WTC11 (cell line): ENCODE data around the gene ASCC3. TPM values are rescaled to one million over a fixed set of nuclear protein-coding genes. Genes with fewer than 3 reads are reported as not detected.

Source experiments
- ATAC-seq: fragments of 200-7000 bp; cut with Tn5 transposase; 2 replicates; pipeline ENCODE4 v1.10.0; 2021; ENCODE audit warnings: mild to moderate bottlenecking, moderate library complexity
- Bru-seq: library from RNA; stranded (reverse); fragments of 400-500 nt; gene quantifications from one replicate; lab custom pipeline; 2021; lab: Mats Ljungman, UMichigan
- CTCF ChIA-PET: fragments of 300-600 bp; sonication (Branson Sonifier 250); formaldehyde crosslinking; loops from one replicate; lab custom pipeline; 2021; ENCODE audit warnings: antibody characterized with exemption; lab: Charles Lee
- POLR2A ChIA-PET: fragments of 350-600 bp; sonication (Branson Sonifier 250); formaldehyde crosslinking; loops from one replicate; lab custom pipeline; 2021; ENCODE audit warnings: antibody characterized with exemption; lab: Charles Lee
- DNase-seq: peaks from one replicate; pipeline ENCODE4 v3.0.0; 2021; ENCODE audit warnings: low spot score
- H3K27ac Mint-ChIP-seq: 2 replicates; pipeline ENCODE4 v1.8.0; 2021; ENCODE audit warnings: mixed read lengths
- H3K27me3 Mint-ChIP-seq: 2 replicates; pipeline ENCODE4 v1.8.0; 2021; ENCODE audit warnings: low read depth, mild to moderate bottlenecking, moderate library complexity, mixed read lengths
- H3K36me3 Mint-ChIP-seq: 2 replicates; pipeline ENCODE4 v1.8.0; 2021; ENCODE audit warnings: mixed read lengths
- H3K4me1 Mint-ChIP-seq: 2 replicates; pipeline ENCODE4 v1.8.0; 2022; ENCODE audit warnings: mixed read lengths
- H3K4me3 Mint-ChIP-seq: 2 replicates; pipeline ENCODE4 v1.8.0; 2021; ENCODE audit warnings: mild to moderate bottlenecking, moderate library complexity, mixed read lengths
- H3K9me3 Mint-ChIP-seq: 2 replicates; pipeline ENCODE4 v1.8.0; 2021; ENCODE audit warnings: mixed read lengths
- AFF4 ChIP-seq: sonication (generic); formaldehyde crosslinking; IDR thresholded peaks from 2 replicates; pipeline ENCODE4 v1.8.1; 2023; ENCODE audit warnings: mild to moderate bottlenecking, missing genetic modification reagents, borderline replicate concordance
- ATF2 ChIP-seq: sonication (generic); formaldehyde crosslinking; IDR thresholded peaks from 2 replicates; pipeline ENCODE4 v1.8.1; 2022; ENCODE audit warnings: low read depth, missing genetic modification reagents, borderline replicate concordance
- ETV6 ChIP-seq: sonication (generic); formaldehyde crosslinking; IDR thresholded peaks from 2 replicates; pipeline ENCODE4 v1.8.1; 2022; ENCODE audit warnings: mild to moderate bottlenecking, missing genetic modification reagents
- GABPB1 ChIP-seq: sonication (generic); formaldehyde crosslinking; IDR thresholded peaks from 2 replicates; pipeline ENCODE4 v1.8.1; 2023; ENCODE audit warnings: mild to moderate bottlenecking, missing genetic modification reagents
- NFE2L1 ChIP-seq: sonication (generic); formaldehyde crosslinking; IDR thresholded peaks from 2 replicates; pipeline ENCODE4 v1.8.1; 2023; ENCODE audit warnings: missing genetic modification reagents
- NFYB ChIP-seq: sonication (generic); formaldehyde crosslinking; conservative IDR thresholded peaks from 2 replicates; pipeline ENCODE4 v1.8.0; 2022; ENCODE audit warnings: low read depth, missing genetic modification reagents
- SP1 ChIP-seq: sonication (generic); formaldehyde crosslinking; conservative IDR thresholded peaks from 2 replicates; pipeline ENCODE4 v1.8.1; 2022; ENCODE audit warnings: missing genetic modification reagents
- TEAD1 ChIP-seq: sonication (generic); formaldehyde crosslinking; IDR thresholded peaks from 2 replicates; pipeline ENCODE4 v1.8.0; 2022; ENCODE audit warnings: mild to moderate bottlenecking, missing genetic modification reagents
- TEAD4 ChIP-seq: sonication (generic); formaldehyde crosslinking; IDR thresholded peaks from 2 replicates; pipeline ENCODE4 v1.8.0; 2022; ENCODE audit warnings: mild to moderate bottlenecking, missing genetic modification reagents
- long read RNA-seq, 3 experiments: library from RNA in 1 of 3; library from capped mRNA in 1 of 3; library from polyadenylated mRNA in 1 of 3; unstranded in 2 of 3; stranded (forward) in 1 of 3; transcript quantifications; one replicate each; pipeline ENCODE4 v2.0.0, GENCODE V29; 2021
- total RNA-seq: library from RNA; stranded (reverse); gene quantifications from 3 replicates; pipeline ENCODE4 v1.2.3, GENCODE V29; 2021
- TF ChIP-seq, protein P1 (sequence below): sonication (generic); formaldehyde crosslinking; IDR thresholded peaks from 2 replicates; pipeline ENCODE4 v1.8.1; 2022; ENCODE audit warnings: mild to moderate bottlenecking, moderate library complexity, missing genetic modification reagents
- TF ChIP-seq, protein P2 (sequence below): fragments of 250-450 bp; sonication (Bioruptor Pico); IDR thresholded peaks from 2 replicates; pipeline ENCODE4 v1.9.0; 2021; ENCODE audit warnings: moderate library complexity, mild to moderate bottlenecking, inconsistent platforms, borderline replicate concordance
- TF ChIP-seq, protein P3 (sequence below): fragments of 250-450 bp; sonication (Bioruptor Pico); IDR thresholded peaks from 2 replicates; pipeline ENCODE4 v1.8.0; 2021; ENCODE audit warnings: mild to moderate bottlenecking
- TF ChIP-seq, protein P4 (sequence below): sonication (generic); formaldehyde crosslinking; IDR thresholded peaks from 2 replicates; pipeline ENCODE4 v1.8.0; 2023; ENCODE audit warnings: mild to moderate bottlenecking, missing genetic modification reagents

ASCC3 gene, protein sequence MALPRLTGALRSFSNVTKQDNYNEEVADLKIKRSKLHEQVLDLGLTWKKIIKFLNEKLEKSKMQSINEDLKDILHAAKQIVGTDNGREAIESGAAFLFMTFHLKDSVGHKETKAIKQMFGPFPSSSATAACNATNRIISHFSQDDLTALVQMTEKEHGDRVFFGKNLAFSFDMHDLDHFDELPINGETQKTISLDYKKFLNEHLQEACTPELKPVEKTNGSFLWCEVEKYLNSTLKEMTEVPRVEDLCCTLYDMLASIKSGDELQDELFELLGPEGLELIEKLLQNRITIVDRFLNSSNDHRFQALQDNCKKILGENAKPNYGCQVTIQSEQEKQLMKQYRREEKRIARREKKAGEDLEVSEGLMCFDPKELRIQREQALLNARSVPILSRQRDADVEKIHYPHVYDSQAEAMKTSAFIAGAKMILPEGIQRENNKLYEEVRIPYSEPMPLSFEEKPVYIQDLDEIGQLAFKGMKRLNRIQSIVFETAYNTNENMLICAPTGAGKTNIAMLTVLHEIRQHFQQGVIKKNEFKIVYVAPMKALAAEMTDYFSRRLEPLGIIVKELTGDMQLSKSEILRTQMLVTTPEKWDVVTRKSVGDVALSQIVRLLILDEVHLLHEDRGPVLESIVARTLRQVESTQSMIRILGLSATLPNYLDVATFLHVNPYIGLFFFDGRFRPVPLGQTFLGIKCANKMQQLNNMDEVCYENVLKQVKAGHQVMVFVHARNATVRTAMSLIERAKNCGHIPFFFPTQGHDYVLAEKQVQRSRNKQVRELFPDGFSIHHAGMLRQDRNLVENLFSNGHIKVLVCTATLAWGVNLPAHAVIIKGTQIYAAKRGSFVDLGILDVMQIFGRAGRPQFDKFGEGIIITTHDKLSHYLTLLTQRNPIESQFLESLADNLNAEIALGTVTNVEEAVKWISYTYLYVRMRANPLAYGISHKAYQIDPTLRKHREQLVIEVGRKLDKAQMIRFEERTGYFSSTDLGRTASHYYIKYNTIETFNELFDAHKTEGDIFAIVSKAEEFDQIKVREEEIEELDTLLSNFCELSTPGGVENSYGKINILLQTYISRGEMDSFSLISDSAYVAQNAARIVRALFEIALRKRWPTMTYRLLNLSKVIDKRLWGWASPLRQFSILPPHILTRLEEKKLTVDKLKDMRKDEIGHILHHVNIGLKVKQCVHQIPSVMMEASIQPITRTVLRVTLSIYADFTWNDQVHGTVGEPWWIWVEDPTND (N-terminal part only)
- total RNA-seq (77.0 to 80.7 TPM (median 77.3 TPM) in 3 replicates), Bru-seq, nascent RNA (percentile 88 among the genes with signal in this experiment)
- long read RNA-seq, experiment 1, full-length matches to known transcripts = 94 of 206 reads
- long read RNA-seq, experiment 1, partial matches to known transcripts = 71 of 206 reads
- long read RNA-seq, experiment 1, other reads (novel, unspliced or antisense) = 41 of 206 reads
- long read RNA-seq, experiment 2, full-length matches to known transcripts = 20 of 91 reads
- long read RNA-seq, experiment 2, partial matches to known transcripts = 53 of 91 reads
- long read RNA-seq, experiment 2, other reads (novel, unspliced or antisense) = 18 of 91 reads
- long read RNA-seq, experiment 3, transcript ASCC3-203 (4 exons, 3,433 nt) = major isoform, 8 of 20 reads
- long read RNA-seq, experiment 3, partial matches to known transcripts = 2 of 20 reads
- long read RNA-seq, experiment 3, other reads (novel, unspliced or antisense) = 9 of 20 reads

DNA sequence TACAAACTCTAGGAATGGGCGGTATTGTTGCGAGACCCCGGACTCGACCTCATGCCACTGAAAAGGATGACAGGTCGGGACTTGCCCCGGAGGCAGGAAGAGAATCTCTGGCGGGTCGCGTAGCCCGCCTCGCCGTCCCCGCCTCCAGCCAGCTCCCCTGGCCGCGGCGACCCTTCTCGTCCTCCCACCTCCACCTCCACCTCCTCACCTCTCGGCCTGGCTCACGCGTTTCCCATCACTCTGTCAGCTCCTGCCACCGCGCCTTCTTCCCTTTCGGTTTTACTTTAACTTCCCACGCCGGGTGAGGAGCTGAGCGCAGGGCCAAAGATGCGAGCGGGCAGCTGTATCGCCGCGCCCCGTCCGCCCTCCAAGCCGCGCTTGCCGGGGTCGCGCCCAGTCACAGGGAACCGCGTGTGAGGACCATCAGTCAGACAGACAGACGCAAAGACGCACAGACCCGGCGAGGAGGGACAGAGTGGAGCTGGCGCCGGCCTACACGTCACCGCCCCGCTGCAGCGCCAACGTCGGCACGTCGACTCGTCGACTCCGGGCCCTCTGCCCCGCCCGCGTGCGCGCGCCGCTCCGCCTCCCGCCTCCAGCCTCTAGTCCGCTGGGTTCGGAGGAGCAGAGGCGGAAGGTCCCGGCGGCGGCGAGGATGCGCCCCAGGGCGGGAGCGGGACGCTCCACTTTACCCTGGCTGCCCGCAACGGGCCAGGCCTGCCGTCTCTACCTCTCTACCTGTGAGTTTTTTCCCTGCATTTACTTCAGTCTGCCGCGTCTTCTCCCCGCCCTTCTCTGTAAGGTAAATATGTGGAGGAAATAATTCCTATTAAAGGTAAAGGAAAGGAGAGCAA is at the start of gene ASCC3:
ASCC3 (minus strand) TSS at position 477 of the 854 bp plus-strand sequence. CDS start 13,332 bp downstream, outside the sequence.
- Mint-ChIP-seq H3K27ac (peak within 1 kb of the TSS; percentile 97), H3K36me3 (no peaks in the 10 kb centered on the region), H3K4me1 (peaks cover 62% of the 10 kb centered on the region), H3K4me3 (peak within 1 kb of the TSS; percentile 99), H3K27me3 (no peaks in the 10 kb centered on the region; the same call in 1 of the 2 replicates), H3K9me3 (no peaks in the 10 kb centered on the region; the same call in 1 of the 2 replicates)
- CTCF ChIA-PET = interaction anchor here (1.2 kb wide), 1 partner anchor 765 kb away, joined by 3 read pairs; no protein-coding TSS in a partner anchor
- POLR2A ChIA-PET = interaction anchor here (0.6 kb wide), 1 partner anchor 96 kb away, joined by 4 read pairs; no protein-coding TSS in a partner anchor
- ATAC-seq (peak; percentile 92), DNase-seq (peak; percentile 92)
- TF ChIP-seq GABPB1 (CRISPR knock-in tag) (peak; percentile 63), AFF4 (peak; percentile 86; the same call in 1 of the 2 replicates), ETV6 (CRISPR knock-in tag) (peak; percentile 81), TEAD1 (CRISPR knock-in tag) (peak; percentile 87), ATF2 (no peak), SP1 (peak; percentile 80), NFE2L1 (CRISPR knock-in tag) (peak; percentile 70; the same call in 1 of the 2 replicates), NFYB (CRISPR knock-in tag) (0 out of 2 replicates have a peak, but pooled peaks have one; percentile 11), TEAD4 (CRISPR knock-in tag) (no peak)
- TF ChIP-seq, protein P1, sequence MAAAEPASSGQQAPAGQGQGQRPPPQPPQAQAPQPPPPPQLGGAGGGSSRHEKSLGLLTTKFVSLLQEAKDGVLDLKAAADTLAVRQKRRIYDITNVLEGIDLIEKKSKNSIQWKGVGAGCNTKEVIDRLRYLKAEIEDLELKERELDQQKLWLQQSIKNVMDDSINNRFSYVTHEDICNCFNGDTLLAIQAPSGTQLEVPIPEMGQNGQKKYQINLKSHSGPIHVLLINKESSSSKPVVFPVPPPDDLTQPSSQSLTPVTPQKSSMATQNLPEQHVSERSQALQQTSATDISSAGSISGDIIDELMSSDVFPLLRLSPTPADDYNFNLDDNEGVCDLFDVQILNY (CRISPR knock-in tag) = peak; percentile 93
- TF ChIP-seq, protein P2, sequence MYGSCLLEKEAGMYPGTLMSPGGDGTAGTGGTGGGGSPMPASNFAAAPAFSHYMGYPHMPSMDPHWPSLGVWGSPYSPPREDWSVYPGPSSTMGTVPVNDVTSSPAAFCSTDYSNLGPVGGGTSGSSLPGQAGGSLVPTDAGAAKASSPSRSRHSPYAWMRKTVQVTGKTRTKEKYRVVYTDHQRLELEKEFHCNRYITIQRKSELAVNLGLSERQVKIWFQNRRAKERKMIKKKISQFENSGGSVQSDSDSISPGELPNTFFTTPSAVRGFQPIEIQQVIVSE (CRISPR knock-in tag) = no peak
- TF ChIP-seq, protein P3, sequence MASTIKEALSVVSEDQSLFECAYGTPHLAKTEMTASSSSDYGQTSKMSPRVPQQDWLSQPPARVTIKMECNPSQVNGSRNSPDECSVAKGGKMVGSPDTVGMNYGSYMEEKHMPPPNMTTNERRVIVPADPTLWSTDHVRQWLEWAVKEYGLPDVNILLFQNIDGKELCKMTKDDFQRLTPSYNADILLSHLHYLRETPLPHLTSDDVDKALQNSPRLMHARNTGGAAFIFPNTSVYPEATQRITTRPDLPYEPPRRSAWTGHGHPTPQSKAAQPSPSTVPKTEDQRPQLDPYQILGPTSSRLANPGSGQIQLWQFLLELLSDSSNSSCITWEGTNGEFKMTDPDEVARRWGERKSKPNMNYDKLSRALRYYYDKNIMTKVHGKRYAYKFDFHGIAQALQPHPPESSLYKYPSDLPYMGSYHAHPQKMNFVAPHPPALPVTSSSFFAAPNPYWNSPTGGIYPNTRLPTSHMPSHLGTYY (CRISPR knock-in tag) = no peak
- TF ChIP-seq, protein P4, sequence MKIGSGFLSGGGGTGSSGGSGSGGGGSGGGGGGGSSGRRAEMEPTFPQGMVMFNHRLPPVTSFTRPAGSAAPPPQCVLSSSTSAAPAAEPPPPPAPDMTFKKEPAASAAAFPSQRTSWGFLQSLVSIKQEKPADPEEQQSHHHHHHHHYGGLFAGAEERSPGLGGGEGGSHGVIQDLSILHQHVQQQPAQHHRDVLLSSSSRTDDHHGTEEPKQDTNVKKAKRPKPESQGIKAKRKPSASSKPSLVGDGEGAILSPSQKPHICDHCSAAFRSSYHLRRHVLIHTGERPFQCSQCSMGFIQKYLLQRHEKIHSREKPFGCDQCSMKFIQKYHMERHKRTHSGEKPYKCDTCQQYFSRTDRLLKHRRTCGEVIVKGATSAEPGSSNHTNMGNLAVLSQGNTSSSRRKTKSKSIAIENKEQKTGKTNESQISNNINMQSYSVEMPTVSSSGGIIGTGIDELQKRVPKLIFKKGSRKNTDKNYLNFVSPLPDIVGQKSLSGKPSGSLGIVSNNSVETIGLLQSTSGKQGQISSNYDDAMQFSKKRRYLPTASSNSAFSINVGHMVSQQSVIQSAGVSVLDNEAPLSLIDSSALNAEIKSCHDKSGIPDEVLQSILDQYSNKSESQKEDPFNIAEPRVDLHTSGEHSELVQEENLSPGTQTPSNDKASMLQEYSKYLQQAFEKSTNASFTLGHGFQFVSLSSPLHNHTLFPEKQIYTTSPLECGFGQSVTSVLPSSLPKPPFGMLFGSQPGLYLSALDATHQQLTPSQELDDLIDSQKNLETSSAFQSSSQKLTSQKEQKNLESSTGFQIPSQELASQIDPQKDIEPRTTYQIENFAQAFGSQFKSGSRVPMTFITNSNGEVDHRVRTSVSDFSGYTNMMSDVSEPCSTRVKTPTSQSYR = 0 out of 2 replicates have a peak, but pooled peaks have one; percentile 24
